Gastrocnemius medialis (tissue), 4 donors: Measurements from ENCODE around the gene FBXL3.

Source experiments
- CTCF ChIP-seq, 5 experiments: fragments of 450-650 bp in 3 of 5; fragments of 200-600 bp in 2 of 5; sonication (generic) in 2 of 5; IDR thresholded peaks in 4 of 5; conservative IDR thresholded peaks in 1 of 5; 1 replicate in 4 of 5; 2 replicates in 1 of 5; pipeline ENCODE4 v1.5.1; 2016 to 2019; ENCODE audit warnings: antibody characterized with exemption in 5 of 5, mild to moderate bottlenecking in 3 of 5, moderate library complexity in 3 of 5
- POLR2A ChIP-seq, 2 donors: fragments of 450-650 bp; IDR thresholded peaks; one replicate each; pipeline ENCODE4 v1.6.1; 2017; ENCODE audit warnings: antibody characterized with exemption in 2 of 2, mild to moderate bottlenecking in 2 of 2, moderate library complexity in 2 of 2

- TF ChIP-seq CTCF (IDR thresholded peaks at IDR 0.05 in 4 of 5, conservative IDR thresholded peaks at IDR 0.05 in 1 of 5) (no peak), POLR2A (IDR thresholded peaks at IDR 0.05) (no peak)
Observed at GRCh38 chr13:77062097-77062496, 35.1 kb upstream of the FBXL3 start.
